ENCODE data around the gene P2RX4.

- TF ChIP-seq CTCF (IDR thresholded peaks at IDR 0.05; ENCODE audit: low read length) (no peak), EZH2 (optimal IDR thresholded peaks at IDR 0.05; ENCODE audit: low read depth, low read length) (no peak)
Measured at GRCh38 chr12:121251838-121252237, 41.9 kb downstream of the P2RX4 start.
